Activated CD4-positive, alpha-beta T cell treated with anti-CD3 and anti-CD28 coated beads, Interleukin-2, amount 50 U/mL, for 16 hours (primary cell): ENCODE measurements around the gene ART5.
A peak's percentile ranks its signal among the peaks of the same experiment; 100 is the strongest.
"Not testable (repeated sequence)": the region's sequence is repeated elsewhere in the genome, so short reads cannot be mapped to it uniquely, and the experiment has no call there.

ENCODE experiments used
- DNase-seq: peaks from one replicate; pipeline ENCODE4 v3.0.0-alpha.2; 2020

The ART5 gene

GRCh38 chr11:3657331-3657730, 15.5 kb upstream of the ART5 start:
- DNase-seq, result not testable (repeated sequence)

DNA sequence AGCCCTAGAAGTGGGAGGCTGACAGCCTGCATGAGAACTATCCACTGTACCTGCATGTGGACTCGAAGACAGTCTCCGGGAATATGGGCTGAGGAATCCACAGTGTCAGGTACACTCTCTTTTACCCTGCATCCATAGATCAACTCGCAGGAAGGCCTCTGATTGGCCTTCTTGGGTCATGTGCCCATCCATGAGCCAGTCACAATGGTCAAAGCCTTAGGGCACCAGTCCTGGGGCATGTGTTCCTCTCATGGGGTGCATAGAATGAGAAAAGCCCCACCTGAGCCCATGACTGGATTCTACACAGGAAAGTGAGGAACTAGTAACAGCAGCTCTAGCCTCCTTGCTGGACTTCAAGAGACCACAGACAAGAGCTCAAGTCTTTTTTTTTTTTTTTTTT, 13.8 kb upstream of the ART5 start:
- DNase-seq, result no peak

DNA sequence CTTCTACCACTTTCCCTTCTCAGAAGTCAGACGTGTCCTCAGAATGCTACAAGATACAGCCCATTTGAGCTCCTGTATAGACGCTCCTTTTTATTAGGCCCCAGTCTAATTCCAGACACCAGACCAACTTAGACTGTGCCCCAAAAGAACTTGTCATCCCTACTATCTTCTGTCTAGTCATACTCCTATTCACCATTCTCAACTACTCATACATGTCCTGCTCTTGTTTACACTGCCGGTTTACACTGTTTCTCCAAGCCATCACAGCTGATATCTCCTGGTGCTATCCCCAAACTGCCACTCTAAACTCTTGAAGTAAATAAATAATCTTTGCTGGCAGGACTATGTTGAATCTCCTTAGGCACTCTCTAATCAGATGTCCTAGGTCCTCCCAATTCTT, 10.7 kb upstream of the ART5 start:
- not testable (repeated sequence) for DNase-seq

DNA sequence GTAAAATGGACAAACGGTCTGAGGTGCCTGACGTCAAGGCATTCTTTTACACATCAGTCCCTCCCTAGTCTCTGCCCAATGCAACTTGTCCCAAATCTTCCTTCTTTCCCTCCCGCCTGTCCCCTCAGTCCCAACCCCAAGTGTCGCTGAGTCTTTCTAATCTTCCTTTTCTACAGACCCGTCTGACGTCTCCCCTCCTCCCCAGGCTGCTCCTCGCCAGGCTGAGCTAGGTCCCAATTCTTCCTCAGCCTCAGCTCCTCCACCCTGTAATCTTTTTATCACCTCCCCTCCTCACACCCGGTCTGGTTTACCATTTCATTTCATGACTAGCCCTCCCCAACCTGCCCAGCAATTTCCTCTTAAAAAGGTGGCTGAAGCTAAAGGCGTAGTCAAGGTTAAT, 7.6 kb upstream of the ART5 start:
- not testable (repeated sequence) for DNase-seq

GRCh38 chr11:3648843-3649242, 7.1 kb upstream of the ART5 start:
- not testable (repeated sequence) for DNase-seq

DNA sequence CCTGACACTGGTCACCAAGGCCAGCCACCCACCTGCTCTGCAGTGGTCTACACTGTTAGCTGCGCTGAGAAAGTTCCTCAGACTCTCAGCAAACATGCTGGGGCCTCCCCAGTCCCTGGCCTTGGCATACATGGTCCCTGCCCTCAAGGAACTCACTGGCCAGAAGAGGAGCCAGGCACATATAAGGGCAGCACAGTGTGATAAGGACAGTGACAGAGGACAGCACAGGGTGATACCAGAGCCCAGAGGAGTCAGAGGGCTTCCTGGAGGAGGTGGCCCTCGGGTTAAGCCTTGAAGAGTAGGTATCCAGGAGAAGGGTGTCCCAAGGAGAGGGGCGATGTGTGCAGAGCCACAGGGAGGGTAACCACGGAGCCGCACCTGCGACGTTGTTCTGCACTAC, 3.8 kb upstream of the ART5 start:
- DNase-seq, result no peak

DNA sequence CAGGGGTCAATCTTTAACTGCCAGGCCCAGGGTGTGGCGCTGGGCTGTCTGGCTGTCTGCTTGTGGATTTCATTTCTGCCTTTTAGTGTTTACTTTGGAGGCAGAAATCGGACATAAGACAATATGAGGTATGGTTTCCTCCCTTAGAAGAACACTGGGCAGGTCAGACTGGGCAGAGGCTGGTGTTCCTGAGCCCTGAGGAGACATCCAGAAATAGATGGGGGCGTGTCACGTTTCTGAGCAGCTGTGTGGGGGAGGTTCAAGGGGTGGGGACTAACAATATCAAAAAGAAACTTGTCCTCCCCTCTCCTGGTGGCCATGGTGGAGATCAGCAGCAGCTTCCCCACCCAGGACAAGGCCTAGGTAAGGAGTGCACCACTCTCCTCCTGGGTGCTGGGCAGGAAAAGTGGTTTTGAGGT, 3.0 kb upstream of the ART5 start, which contains the start of gene ART1:
ART1 (plus strand) TSS at position 312 of the 419 bp plus-strand sequence. CDS start 14,086 bp downstream, outside the sequence.
- no peak for DNase-seq

GRCh38 chr11:3643102-3643546, 1.3 kb upstream of the ART5 start:
- not testable (repeated sequence) for DNase-seq

GRCh38 chr11:3642071-3642951, 519 bp upstream of the ART5 start:
- DNase-seq, result peak; percentile 51

GRCh38 chr11:3641191-3641590, 601 bp downstream of the ART5 start:
- no peak for DNase-seq

GRCh38 chr11:3639841-3640240, 2.0 kb downstream of the ART5 start:
- DNase-seq, result no peak

DNA sequence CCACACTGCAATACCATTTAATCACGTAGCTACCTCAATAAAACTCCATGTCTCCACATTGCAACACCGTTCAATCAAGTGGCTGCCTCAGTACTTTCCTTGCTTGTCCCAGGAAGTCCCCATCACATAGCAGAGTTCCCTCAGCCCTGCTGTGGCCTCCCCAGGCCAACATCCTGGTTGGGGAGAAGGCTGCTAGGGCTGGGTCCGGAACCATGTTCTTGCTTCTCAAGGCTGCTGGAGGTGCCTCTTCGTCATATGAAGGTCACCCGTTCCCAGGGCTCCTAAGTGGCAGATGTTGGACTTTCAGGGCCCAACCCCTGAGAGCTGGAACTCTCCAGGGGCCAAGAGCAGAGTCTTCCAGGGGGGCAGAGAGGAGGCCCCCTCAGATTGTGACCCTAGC, 3.3 kb downstream of the ART5 start:
- no peak for DNase-seq

GRCh38 chr11:3637201-3637600, 4.6 kb downstream of the ART5 start:
- no peak for DNase-seq

- no peak for DNase-seq
Observed at GRCh38 chr11:3635641-3636375, 6.0 kb downstream of the ART5 start.

GRCh38 chr11:3632070-3632660, 9.6 kb downstream of the ART5 start:
- DNase-seq, result no peak

DNA sequence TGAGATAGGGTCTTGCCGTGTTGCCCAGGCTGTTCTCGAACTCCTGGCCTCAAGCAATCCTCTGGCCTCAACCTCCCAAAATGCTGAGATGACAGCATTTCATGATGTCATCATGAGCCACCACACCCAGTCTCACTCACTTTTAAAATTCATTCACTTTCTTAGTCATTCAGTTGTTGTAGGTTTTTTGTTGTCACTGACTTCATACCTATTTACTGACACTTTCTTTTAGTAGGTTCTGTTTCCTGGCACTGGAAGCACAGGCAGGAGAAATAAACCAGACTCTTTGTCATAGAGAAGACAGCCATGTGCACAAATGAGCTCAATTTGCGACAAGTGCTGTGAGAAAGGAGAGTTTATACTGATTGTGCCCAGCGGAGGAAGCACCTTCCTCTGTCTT, 10.5 kb downstream of the ART5 start:
- DNase-seq, result no peak

- DNase-seq, result no peak
Observed at GRCh38 chr11:3627291-3627690, 14.5 kb downstream of the ART5 start.

GRCh38 chr11:3626250-3626960, 15.4 kb downstream of the ART5 start:
- DNase-seq, result no peak

GRCh38 chr11:3623767-3624458, 17.9 kb downstream of the ART5 start:
- no peak for DNase-seq

DNA sequence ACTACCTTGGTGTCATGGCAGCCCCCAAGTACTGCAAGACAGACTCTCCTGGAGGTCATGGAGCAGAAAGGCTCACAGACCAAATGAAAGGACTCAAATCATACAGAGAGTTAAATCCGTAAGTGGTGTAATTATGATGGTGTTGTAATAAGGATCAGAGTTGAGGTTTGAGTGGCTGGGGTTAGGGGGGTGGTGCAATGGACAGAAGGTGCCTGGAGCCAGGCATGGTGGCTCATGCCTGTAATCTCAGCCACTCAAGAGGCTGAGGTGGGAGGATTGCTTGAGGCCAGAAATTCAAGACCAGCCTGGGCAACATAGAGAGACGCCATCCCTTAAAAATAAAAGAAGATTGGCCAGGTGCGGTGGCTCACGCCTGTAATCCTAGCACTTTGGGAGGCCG, 18.7 kb downstream of the ART5 start:
- no peak for DNase-seq

DNA sequence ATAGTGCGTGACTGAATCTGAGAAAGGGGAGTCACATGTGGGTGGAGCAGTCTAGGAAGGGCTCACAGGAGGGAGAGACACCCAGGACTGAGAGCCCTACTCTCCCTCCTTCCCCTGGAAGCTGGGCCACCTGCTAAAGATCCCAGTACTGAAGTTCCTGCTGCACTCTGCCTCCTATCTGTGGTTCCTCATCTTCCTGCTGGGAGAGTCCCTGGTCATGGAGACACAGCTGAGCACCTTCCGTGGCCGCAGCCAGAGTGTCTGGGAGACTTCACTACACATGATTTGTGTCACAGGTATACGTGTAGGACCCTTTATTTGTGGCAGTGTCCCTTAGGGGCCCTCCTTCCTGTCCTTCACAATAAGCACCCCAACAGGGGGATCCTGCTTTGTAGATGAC, 19.3 kb downstream of the ART5 start:
- DNase-seq, result no peak

DNA sequence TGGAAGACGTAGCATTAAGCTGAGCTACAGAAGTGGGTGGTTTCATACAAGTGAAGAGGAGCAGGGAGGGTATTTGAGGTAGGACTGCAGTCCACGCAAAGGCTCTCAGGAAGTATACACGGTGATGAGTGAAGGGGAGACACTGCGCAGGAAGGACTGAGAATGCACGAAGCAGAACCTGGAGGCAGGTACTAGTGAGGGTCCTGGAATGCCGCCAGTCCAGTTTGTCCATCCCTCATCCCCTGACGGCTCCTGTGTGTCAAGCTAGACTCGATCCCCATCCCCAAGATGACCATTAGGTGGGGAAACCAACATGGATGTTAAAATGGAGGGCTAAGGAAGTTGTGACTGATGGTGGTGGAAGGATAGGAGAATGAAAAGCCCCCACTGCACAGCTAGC, 23.8 kb downstream of the ART5 start:
- DNase-seq, result no peak
